ENCODE measurements around the gene LRP8.

- TF ChIP-seq POLR2A (IDR thresholded peaks at IDR 0.05; ENCODE audit: extremely low read depth, insufficient read length) (no peak), MYC (IDR thresholded peaks at IDR 0.05; ENCODE audit: low read depth, low read length) (no peak)
Measured at GRCh38 chr1:53316424-53316765, 11.5 kb downstream of the LRP8 start.
